Endothelial cell of umbilical vein (primary cell): ENCODE data around the gene FRS3. TPM values are rescaled to one million over a fixed set of nuclear protein-coding genes. Genes with fewer than 3 reads are reported as not detected.

Source experiments
- BruUV-seq: library from RNA; stranded (reverse); fragments of 400-500 nt; replicated peaks from 2 replicates; lab custom pipeline; 2021; lab: Mats Ljungman, UMichigan
- CTCF ChIA-PET: fragments of 300-600, 350-600 bp; sonication (Branson Sonifier 250); formaldehyde crosslinking; loops from one replicate; lab custom pipeline; 2021; ENCODE audit warnings: antibody characterized with exemption, inconsistent platforms; lab: Charles Lee
- POLR2A ChIA-PET: fragments of 300-600, 350-600 bp; sonication (Branson Sonifier 250); formaldehyde crosslinking; loops from one replicate; lab custom pipeline; 2021; ENCODE audit warnings: antibody characterized with exemption, inconsistent platforms; lab: Charles Lee
- DNase-seq: peaks from one replicate; pipeline ENCODE4 v3.0.0-alpha.2; 2011; ENCODE audit warnings: low read depth, low spot score
- FAIRE-seq: peaks from 2 replicates; lab custom pipeline; 2011; peaks lifted over from hg19 to GRCh38; lab: Jason Lieb, UNC
- H2AFZ ChIP-seq: 2 replicates; pipeline ENCODE4 v1.6.0; 2012; ENCODE audit warnings: low read depth, low read length, control low read depth, inconsistent platforms
- H3K27ac ChIP-seq: 2 replicates; pipeline ENCODE4 v1.5.1; 2011; ENCODE audit warnings: low read depth, mild to moderate bottlenecking, control low read depth, low read length, moderate library complexity; ENCODE audit not compliant: insufficient read depth
- H3K27me3 ChIP-seq, 2 experiments: 2 replicates each; pipeline versions ENCODE4 v1.6.0 to v1.6.1; 2011; ENCODE audit warnings: low read length in 2 of 2, mixed read lengths in 1 of 2; ENCODE audit not compliant: control insufficient read depth in 2 of 2, insufficient read depth in 2 of 2
- H3K36me3 ChIP-seq, 2 experiments: 2 replicates in 1 of 2; 3 replicates in 1 of 2; pipeline ENCODE4 v1.5.1; 2011; ENCODE audit warnings: low read length in 2 of 2, mild to moderate bottlenecking in 1 of 2, moderate library complexity in 1 of 2; ENCODE audit not compliant: control insufficient read depth in 2 of 2, insufficient read depth in 2 of 2; ENCODE audit errors: extremely low read depth in 1 of 2
- H3K4me1 ChIP-seq: 3 replicates; pipeline ENCODE4 v1.5.1; 2011; ENCODE audit warnings: mild to moderate bottlenecking, low read length; ENCODE audit not compliant: control insufficient read depth, insufficient read depth; ENCODE audit errors: extremely low read depth
- H3K4me2 ChIP-seq: 2 replicates; pipeline ENCODE4 v1.6.1; 2011; ENCODE audit warnings: low read length, control low read depth, mixed read lengths; ENCODE audit not compliant: insufficient read depth
- H3K4me3 ChIP-seq, 3 experiments: fragments of 200-600 bp in 1 of 3; sonication (generic), shearing (Covaris generic) in 1 of 3; replicated peaks in 1 of 3; 2 replicates each; pipeline ENCODE4 v1.5.1; 2011 to 2016; ENCODE audit warnings: control low read depth in 3 of 3, low read length in 3 of 3, mild to moderate bottlenecking in 2 of 3, inconsistent platforms in 1 of 3, low read depth in 1 of 3, moderate library complexity in 1 of 3; ENCODE audit not compliant: insufficient read depth in 1 of 3
- H3K79me2 ChIP-seq: 2 replicates; pipeline ENCODE4 v1.6.0; 2012; ENCODE audit warnings: low read length, inconsistent platforms; ENCODE audit not compliant: control insufficient read depth, insufficient read depth
- H3K9ac ChIP-seq: replicated peaks from 2 replicates; pipeline ENCODE3; 2011; ENCODE audit warnings: low read length, control low read depth; ENCODE audit not compliant: insufficient read depth; ENCODE audit errors: extremely low read depth
- H3K9me1 ChIP-seq: replicated peaks from 3 replicates; pipeline ENCODE4 v1.6.0; 2011; ENCODE audit warnings: mild to moderate bottlenecking, low read length; ENCODE audit not compliant: control insufficient read depth, insufficient read depth; ENCODE audit errors: extremely low read depth
- H3K9me3 ChIP-seq: replicated peaks from 2 replicates; pipeline ENCODE4 v1.5.1; 2012; ENCODE audit warnings: low read length, inconsistent platforms; ENCODE audit not compliant: control insufficient read depth, insufficient read depth
- H4K20me1 ChIP-seq: replicated peaks from 2 replicates; pipeline ENCODE3; 2011; ENCODE audit warnings: mild to moderate bottlenecking, low read length; ENCODE audit not compliant: control insufficient read depth, insufficient read depth; ENCODE audit errors: extremely low read depth
- EZH2 ChIP-seq: IDR thresholded peaks from 2 replicates; pipeline ENCODE4 v1.6.1; 2012; ENCODE audit warnings: borderline replicate concordance, low read depth, mild to moderate bottlenecking, moderate library complexity, low read length, inconsistent platforms; ENCODE audit not compliant: severe bottlenecking
- FOS ChIP-seq: IDR thresholded peaks from 2 replicates; pipeline ENCODE4 v1.6.1; 2011; ENCODE audit warnings: mild to moderate bottlenecking, low read length, moderate library complexity, borderline replicate concordance; ENCODE audit not compliant: insufficient read depth
- GATA2 ChIP-seq: IDR thresholded peaks from 2 replicates; pipeline ENCODE4 v1.7.0; 2011; ENCODE audit warnings: low read depth, mild to moderate bottlenecking, moderate library complexity, mixed read lengths, low read length; ENCODE audit not compliant: insufficient read length, insufficient read depth
- JUN ChIP-seq: IDR thresholded peaks from 2 replicates; pipeline ENCODE4 v1.6.1; 2011; ENCODE audit warnings: borderline replicate concordance, low read depth; ENCODE audit not compliant: insufficient read length, insufficient read depth
- MYC ChIP-seq: IDR thresholded peaks from one replicate; pipeline ENCODE4 v1.6.1; 2011; ENCODE audit warnings: mild to moderate bottlenecking, low read depth, low read length
- POLR2A ChIP-seq: IDR thresholded peaks from 2 replicates; pipeline ENCODE4 v1.6.1; 2012; ENCODE audit warnings: low read depth, mild to moderate bottlenecking, control low read depth, low read length
- POLR2AphosphoS5 ChIP-seq: IDR thresholded peaks from 2 replicates; pipeline ENCODE4 v1.6.1; 2012; ENCODE audit warnings: low read depth, mild to moderate bottlenecking, control low read depth, low read length, moderate library complexity; ENCODE audit not compliant: insufficient read depth
- dilution Hi-C: fragments of 300-500 bp; cut with MboI; formaldehyde crosslinking; loops from one replicate; pipeline ENCODE4 v1.15.0; 2019; ENCODE audit warnings: low sequenced_read_pairs; ENCODE audit not compliant: extremely low pct_ligation_motif_present
- intact Hi-C: fragments of 100-400 bp; cut with micrococcal nuclease; formaldehyde crosslinking; loops from one replicate; pipeline ENCODE4 v1.10.0; 2022
- polyA plus RNA-seq, 4 experiments: library from polyadenylated mRNA; depleted of rRNA in 3 of 4; stranded (reverse) in 3 of 4; unstranded in 1 of 4; fragments of >200 nt; gene quantifications; 2 replicates each; pipeline versions ENCODE4 v1.2.1 to v1.2.3, GENCODE V29; 2011 to 2012; ENCODE audit warnings: missing spikeins in 1 of 4
- total RNA-seq: library from RNA; stranded (reverse); gene quantifications from 2 replicates; pipeline ENCODE4 v1.2.3, GENCODE V29; 2021
- TF ChIP-seq, protein P1 (sequence below), 2 donors: IDR thresholded peaks; 1 replicate in 1 of 2; 2 replicates in 1 of 2; pipeline ENCODE4 v1.5.1; 2011; ENCODE audit warnings: low read length in 2 of 2, mild to moderate bottlenecking in 2 of 2, moderate library complexity in 2 of 2, control low read depth in 1 of 2, inconsistent platforms in 1 of 2, low read depth in 1 of 2; ENCODE audit not compliant: insufficient read depth in 1 of 2; ENCODE audit errors: extremely low read depth in 1 of 2
- TF ChIP-seq, protein P2 (sequence below): IDR thresholded peaks from 2 replicates; pipeline ENCODE4 v1.6.1; 2011; ENCODE audit not compliant: insufficient read depth, insufficient read length

Gene FRS3
- total and polyA plus RNA-seq, 2 donors (not counting 3 experiments of a cell fraction or from before 2014, with no cell fraction given): 5.2 to 5.3 TPM

DNA sequence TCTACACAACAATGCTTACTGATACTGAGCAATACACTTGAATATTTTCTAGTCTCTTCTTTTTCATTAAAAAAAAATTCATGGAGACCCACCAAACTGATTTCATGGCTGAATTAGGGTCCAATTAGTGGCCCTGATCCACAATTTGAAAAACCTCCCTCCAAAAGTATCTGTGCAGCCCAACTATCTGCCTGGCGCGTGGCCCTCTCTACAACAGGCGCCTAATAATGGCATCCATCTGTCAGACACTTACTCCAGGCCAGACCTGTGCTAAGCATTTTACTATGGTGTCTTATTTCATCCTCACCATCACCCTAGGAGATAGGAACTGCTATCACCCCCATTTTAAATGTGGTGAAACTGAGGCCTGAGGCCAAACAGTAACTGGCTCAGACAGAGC is 58.3 kb downstream of the FRS3 start:
- Histone ChIP-seq H3K4me3 (no peak overlapping the region), H3K27me3 (no peaks in the 10 kb centered on the region), H4K20me1 (no peaks in the 10 kb centered on the region), H3K9ac (no peak overlapping the region), H3K4me1 (no peaks in the 10 kb centered on the region), H3K9me3 (no peaks in the 10 kb centered on the region), H3K36me3 (no peaks in the 10 kb centered on the region), H3K79me2 (no peaks in the 10 kb centered on the region), H3K9me1 (no peaks in the 10 kb centered on the region), H3K27ac (no peak overlapping the region), H3K4me2 (no peak overlapping the region), H2AFZ (no peak overlapping the region)
- no peak for FAIRE-seq
- dilution Hi-C loops (no loop called here), intact Hi-C loops (no loop called here)
- no TSS peak for BruUV-seq
- ChIA-PET POLR2A (no interaction called here), CTCF (interaction anchor here (1.2 to 1.4 kb wide), 2 partner anchors 10 to 12 kb away, joined by 3 to 5 read pairs; no protein-coding TSS in a partner anchor)
- DNase-seq: no peak
- no peak for TF ChIP-seq MYC
- no peak for TF ChIP-seq EZH2
- no peak for TF ChIP-seq GATA2
- TF ChIP-seq POLR2A: no peak
- TF ChIP-seq POLR2AphosphoS5: no peak
- no peak for TF ChIP-seq FOS
- TF ChIP-seq, protein P1, sequence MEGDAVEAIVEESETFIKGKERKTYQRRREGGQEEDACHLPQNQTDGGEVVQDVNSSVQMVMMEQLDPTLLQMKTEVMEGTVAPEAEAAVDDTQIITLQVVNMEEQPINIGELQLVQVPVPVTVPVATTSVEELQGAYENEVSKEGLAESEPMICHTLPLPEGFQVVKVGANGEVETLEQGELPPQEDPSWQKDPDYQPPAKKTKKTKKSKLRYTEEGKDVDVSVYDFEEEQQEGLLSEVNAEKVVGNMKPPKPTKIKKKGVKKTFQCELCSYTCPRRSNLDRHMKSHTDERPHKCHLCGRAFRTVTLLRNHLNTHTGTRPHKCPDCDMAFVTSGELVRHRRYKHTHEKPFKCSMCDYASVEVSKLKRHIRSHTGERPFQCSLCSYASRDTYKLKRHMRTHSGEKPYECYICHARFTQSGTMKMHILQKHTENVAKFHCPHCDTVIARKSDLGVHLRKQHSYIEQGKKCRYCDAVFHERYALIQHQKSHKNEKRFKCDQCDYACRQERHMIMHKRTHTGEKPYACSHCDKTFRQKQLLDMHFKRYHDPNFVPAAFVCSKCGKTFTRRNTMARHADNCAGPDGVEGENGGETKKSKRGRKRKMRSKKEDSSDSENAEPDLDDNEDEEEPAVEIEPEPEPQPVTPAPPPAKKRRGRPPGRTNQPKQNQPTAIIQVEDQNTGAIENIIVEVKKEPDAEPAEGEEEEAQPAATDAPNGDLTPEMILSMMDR (IDR thresholded peaks at IDR 0.05; ENCODE audit: extremely low read depth in 1 of 2, insufficient read depth in 1 of 2, low read depth in 1 of 2, low read length in 2 of 2): no peak
- TF ChIP-seq, protein P2, sequence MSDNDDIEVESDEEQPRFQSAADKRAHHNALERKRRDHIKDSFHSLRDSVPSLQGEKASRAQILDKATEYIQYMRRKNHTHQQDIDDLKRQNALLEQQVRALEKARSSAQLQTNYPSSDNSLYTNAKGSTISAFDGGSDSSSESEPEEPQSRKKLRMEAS: no peak
- TF ChIP-seq JUN: no peak
